ENCODE data around the gene GID8. TPM values are rescaled to one million over a fixed set of nuclear protein-coding genes. Genes with fewer than 3 reads are reported as not detected.
"Not testable (repeated sequence)": the region's sequence is repeated elsewhere in the genome, so short reads cannot be mapped to it uniquely, and the experiment has no call there.

Gene GID8
- total RNA-seq, 3 donors from 2014 or later, result 42.7 to 52.9 (median 47.4) TPM

DNA sequence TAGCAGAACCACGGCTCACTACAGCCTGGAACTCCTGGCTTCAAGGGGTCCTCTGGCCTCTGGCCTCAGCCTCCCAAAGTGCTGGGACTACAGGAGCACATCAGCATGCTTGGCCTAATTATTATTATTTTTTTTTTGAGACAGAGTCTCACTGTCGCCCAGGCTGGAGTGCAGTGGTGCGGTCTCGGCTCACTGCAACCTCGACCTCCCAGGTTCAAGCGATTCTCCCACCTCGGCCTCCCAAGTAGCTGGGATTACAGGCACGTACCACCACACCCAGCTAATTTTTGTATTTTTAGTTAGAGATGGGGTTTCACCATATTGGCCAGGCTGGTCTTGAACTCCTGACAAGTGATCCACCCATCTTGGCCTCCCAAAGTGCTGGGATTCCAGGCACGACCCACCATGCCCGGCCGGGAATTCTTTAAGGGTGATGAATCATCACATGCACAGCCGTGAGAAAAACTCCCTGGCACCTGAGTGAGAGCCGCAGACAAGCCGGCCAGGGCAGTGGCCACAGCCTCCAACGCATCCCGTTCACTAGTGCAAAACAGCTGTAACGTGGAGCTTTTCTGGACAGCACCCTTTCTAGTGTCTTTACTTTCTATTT is 14.8 kb upstream of the GID8 start:
- not testable (repeated sequence) for DNase-seq
- peak overlapping the region; percentile 92 for H3K4me3 Mint-ChIP-seq

DNA sequence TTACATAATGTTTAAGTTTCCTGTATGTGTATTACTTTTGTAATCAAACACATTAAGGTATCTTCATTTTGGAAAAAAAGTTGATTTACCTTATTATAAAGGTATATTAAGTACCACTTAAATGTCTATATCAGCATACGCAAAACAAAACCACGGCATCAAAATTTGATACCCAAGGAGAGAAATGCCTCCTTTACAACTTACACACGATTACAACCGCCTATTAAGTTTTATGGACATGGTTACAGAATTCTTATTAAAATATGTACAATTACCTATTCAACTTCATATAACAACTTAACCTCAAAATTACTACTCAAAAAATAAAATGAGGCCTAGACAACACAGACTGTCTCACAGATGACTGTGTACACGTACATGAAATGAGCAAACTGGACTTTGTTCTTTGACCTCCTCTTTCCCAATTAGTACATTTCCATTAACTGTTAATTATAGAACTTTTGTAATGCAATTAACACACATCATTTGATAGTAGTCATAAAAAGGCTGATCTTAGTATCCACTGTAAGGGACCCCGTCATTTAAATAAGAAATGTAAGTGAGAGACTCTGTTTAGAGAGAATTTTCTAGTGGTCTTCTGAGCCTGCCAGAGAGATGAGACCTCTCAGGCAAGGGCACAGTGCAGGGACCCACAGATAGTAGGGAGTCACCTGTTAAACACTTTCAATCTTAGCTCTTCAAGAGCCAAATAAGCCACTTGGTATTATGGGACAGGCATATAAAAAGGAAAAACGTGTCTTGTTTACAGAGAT is 14.1 kb upstream of the GID8 start:
- DNase-seq, result no peak
- no peak for ATAC-seq
- Mint-ChIP-seq H3K4me3 (peak overlapping the region; percentile 92), H3K36me3 (ENCODE audit: insufficient read depth) (peaks cover 5% of the 10 kb centered on the region), H3K9me3 (no peaks in the 10 kb centered on the region), H3K27me3 (ENCODE audit: low read depth) (no peaks in the 10 kb centered on the region), H3K4me1 (ENCODE audit: low read depth) (peaks cover 81% of the 10 kb centered on the region)

More for the DNA sequence above, 14.8 kb upstream of the GID8 start:
- not testable (repeated sequence) for H3K36me3 Mint-ChIP-seq (ENCODE audit: insufficient read depth); ATAC-seq; H3K27me3 Mint-ChIP-seq (ENCODE audit: low read depth); H3K9me3 Mint-ChIP-seq
- H3K4me1 Mint-ChIP-seq (ENCODE audit: low read depth), result peaks cover 81% of the 10 kb centered on the region

DNA sequence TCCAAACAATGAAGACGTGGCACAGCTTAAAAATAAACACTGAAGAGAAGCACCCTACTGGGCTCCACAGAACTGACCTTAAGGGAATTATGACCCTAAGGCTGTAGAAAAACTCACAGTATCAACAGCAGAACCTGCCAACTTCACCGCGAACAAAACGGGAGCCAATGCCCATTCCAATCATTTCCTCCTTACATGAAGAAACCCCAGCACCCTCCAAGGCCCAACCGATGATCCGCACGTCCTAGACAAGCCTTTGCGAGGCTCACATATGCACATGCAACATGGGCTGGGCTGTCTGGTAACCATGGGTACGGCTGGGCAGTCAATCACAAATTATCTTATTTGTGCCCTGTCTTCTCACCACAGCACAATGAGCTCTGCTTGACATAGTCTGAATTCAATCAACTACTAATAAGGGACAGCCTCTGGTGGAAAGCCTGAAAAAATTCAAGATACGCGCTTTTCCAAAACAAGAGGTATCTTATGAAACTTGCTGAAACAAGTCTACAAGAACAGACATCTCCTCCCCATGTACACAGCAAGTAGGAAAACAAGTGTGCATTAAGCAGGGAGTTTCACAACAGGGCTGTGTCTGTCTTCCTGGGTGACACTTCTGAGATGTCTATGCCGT is 13.4 kb upstream of the GID8 start:
- DNase-seq (no peak), ATAC-seq (no peak)
- H3K4me1 Mint-ChIP-seq (ENCODE audit: low read depth), result peaks cover 76% of the 10 kb centered on the region
- H3K4me3 Mint-ChIP-seq, result peak overlapping the region; percentile 92
- H3K27me3 Mint-ChIP-seq (ENCODE audit: low read depth), result no peaks in the 10 kb centered on the region
- peaks cover 5% of the 10 kb centered on the region for H3K36me3 Mint-ChIP-seq (ENCODE audit: insufficient read depth)
- no peaks in the 10 kb centered on the region for H3K9me3 Mint-ChIP-seq

DNA sequence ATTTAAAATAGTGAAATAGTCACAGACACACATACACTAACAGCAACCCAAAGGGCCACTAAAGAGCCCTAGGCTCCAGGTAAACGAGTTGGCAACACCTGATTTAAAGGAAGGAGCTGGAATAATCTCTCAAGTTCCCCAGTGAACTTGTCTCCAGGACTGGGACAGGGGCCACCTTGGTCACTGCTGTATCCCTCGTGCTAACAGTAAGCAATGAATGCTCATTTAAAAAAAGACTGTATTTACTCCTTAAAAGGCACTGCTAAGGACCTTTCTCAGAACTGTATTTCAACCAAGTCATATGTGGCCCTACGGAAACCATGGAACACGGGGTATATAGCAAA is 12.9 kb upstream of the GID8 start:
- DNase-seq (no peak), ATAC-seq (no peak)
- Mint-ChIP-seq H3K27me3 (ENCODE audit: low read depth) (no peaks in the 10 kb centered on the region), H3K9me3 (no peaks in the 10 kb centered on the region), H3K4me3 (peak overlapping the region; percentile 92), H3K36me3 (ENCODE audit: insufficient read depth) (peaks cover 5% of the 10 kb centered on the region), H3K4me1 (ENCODE audit: low read depth) (peaks cover 76% of the 10 kb centered on the region)

DNA sequence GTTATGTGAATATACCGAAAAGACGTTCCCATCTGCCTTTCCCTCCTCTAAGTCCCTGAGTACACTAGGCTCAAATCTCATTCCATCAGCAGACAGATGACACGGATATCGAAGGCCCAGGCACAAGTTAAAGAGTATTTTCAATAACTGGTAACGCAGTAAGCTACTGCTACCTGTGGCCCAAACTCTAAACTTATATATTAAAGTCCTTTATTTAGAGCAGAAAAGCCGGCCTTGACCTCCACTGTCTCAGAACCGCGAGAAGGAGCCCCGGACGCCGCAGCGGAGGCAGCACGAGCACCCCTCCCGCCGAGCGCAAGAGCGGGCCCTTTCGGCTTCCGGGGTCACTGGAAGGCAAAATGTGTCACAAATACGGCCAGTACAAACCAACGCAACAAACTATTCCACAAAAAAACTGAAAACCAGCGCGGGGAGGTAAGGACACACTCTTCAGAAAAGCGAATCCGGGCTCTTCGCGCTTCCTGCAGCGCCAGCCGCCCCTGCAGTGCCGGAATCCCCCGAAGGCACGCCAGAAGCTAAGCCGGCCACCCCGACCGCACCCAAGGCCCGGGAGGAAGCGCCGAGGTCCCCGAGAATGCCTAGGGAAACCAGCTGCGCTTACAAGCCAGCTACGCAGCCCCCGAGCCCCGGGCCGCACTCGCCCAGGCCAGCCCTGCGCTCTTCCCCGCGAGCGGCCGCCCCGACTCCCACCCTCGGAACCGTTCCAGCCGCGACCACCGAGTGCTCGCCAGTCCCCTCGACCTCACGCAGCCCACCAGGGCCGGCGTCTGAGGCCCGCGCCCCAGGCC is 12.3 kb upstream of the GID8 start:
- ATAC-seq, result peak; percentile 12 to 18

DNA sequence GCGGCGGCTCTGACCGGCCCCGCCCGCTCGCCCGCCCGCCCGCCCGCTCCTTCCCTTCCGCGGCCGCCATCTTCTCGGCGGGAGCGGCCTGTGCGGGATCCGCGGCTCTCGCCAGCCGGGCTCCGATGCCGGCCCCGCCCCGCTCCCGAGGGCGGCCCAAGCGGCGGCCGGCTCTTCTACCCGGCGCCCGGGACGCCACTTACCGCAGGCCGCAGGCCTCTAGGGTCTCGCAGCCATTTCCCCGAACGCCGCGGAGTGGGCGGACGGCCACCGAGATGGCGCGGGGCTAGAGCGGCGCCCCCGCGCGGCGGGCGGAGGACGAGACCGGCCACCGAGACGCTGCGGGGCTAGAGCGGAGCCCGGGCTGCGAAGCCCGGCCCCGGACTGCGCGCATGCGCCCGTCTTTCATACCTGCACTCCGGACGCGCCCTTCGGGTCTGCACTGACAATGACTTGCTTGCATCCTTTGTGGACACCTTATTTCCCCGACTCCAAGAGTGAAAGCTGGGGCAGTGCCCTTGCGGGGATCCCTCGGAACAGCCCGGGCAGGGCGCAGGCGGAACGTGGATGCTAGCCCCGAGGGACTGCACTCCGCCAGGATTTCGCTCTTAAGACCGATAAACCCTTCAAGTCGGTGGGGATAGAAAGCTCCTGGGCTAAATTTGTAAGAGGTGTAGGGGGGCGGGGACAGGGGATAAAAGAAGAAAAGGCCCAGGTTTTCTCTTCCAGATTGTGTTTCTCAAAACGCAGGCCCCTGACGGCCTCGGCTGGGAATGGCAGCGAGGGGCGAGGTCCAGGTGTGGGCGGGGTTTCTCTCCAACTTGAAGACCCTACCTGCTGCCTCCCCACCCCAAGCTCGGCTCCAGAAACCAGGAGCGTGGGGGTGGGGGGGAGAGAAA is 11.5 kb upstream of the GID8 start, which contains the start of gene DIDO1:
Gene DIDO1, minus strand, starts transcription at position 277 of the 899 bp plus-strand sequence.
- H3K9me3 Mint-ChIP-seq, result no peaks in the 10 kb centered on the region
- no peaks in the 10 kb centered on the region for H3K27me3 Mint-ChIP-seq (ENCODE audit: low read depth)
- ATAC-seq (peak; percentile 85 to 86), DNase-seq (peak; percentile 85)
- peak within 1 kb of the TSS; percentile 92 for H3K4me3 Mint-ChIP-seq
- peaks cover 75% of the 10 kb centered on the region for H3K4me1 Mint-ChIP-seq (ENCODE audit: low read depth)
- peaks cover 3% of the 10 kb centered on the region for H3K36me3 Mint-ChIP-seq (ENCODE audit: insufficient read depth)

More for the DNA sequence above, 12.3 kb upstream of the GID8 start:
- peaks cover 76% of the 10 kb centered on the region for H3K4me1 Mint-ChIP-seq (ENCODE audit: low read depth)
- H3K27me3 Mint-ChIP-seq (ENCODE audit: low read depth), result no peaks in the 10 kb centered on the region
- no peaks in the 10 kb centered on the region for H3K9me3 Mint-ChIP-seq
- H3K4me3 Mint-ChIP-seq, result peak overlapping the region; percentile 92
- DNase-seq, result peak; percentile 25
- peaks cover 5% of the 10 kb centered on the region for H3K36me3 Mint-ChIP-seq (ENCODE audit: insufficient read depth)

DNA sequence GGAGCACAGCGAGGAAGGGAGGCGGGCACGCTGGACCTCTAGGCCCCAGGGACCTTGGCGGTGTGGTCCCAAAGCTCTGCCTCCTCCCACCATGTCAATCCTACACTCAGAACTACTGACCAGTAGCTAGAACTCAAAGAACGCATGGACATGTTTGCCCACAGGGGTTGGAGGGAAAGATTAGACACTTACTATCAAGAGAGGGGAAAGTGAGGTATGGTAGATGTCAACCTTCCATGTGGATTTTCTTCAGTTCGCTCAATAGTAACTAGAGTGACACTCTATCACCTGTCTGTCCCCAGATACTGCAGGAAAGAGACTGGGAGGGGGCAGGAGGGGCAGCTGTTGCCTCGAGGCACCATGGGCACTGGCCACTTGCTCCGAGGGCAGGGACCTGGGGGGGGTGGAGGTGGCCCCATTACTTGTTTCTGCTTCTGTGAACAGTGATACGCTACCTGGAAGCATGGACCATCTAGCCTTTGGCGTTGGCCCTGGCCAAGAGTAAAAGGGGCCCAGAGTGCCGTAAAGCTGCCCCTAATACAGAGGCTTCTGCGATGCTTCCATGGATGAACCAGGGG is 10.7 kb upstream of the GID8 start:
- Mint-ChIP-seq H3K4me3 (peak overlapping the region; percentile 86), H3K9me3 (no peaks in the 10 kb centered on the region), H3K4me1 (ENCODE audit: low read depth) (peaks cover 73% of the 10 kb centered on the region), H3K36me3 (ENCODE audit: insufficient read depth) (peaks cover 3% of the 10 kb centered on the region), H3K27me3 (ENCODE audit: low read depth) (no peaks in the 10 kb centered on the region)
- no peak for ATAC-seq
- DNase-seq, result no peak

DNA sequence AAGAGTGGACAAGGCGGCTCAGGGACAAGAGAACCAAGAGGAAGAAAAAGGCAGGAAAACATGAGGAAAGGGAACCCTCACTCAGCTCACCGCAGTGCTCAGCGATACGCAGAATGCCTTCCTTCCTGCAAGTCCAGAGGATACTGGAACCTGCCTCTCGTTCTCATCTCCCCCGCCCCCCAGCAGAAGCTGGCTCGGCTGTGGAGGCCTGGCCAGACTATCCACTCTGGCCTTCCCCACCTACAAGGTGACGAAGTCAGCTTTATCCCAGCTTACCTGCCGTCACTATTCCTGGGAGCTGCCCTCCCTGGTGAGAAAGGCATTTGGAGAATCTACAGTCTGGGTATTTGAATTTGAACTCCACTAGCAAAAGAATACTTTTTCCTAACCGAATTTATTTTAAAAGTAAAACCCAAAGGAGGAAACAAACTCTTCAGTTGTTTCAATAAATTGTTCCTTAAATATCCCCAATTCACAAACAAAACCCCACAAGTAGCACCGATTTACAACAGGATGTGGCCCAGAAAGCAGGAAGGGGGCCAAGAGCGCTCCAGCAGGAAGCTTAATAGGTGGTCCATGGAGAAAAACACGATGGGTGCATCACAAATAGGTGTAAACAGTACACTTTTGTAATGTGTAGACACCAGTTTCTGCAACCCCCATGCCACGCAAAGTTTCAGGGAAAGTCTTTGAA is 9.6 kb upstream of the GID8 start:
- Mint-ChIP-seq H3K36me3 (ENCODE audit: insufficient read depth) (peaks cover 6% of the 10 kb centered on the region), H3K9me3 (no peaks in the 10 kb centered on the region), H3K4me1 (ENCODE audit: low read depth) (peaks cover 72% of the 10 kb centered on the region), H3K4me3 (peak overlapping the region; percentile 85), H3K27me3 (ENCODE audit: low read depth) (no peaks in the 10 kb centered on the region)
- DNase-seq (no peak), ATAC-seq (no peak)

DNA sequence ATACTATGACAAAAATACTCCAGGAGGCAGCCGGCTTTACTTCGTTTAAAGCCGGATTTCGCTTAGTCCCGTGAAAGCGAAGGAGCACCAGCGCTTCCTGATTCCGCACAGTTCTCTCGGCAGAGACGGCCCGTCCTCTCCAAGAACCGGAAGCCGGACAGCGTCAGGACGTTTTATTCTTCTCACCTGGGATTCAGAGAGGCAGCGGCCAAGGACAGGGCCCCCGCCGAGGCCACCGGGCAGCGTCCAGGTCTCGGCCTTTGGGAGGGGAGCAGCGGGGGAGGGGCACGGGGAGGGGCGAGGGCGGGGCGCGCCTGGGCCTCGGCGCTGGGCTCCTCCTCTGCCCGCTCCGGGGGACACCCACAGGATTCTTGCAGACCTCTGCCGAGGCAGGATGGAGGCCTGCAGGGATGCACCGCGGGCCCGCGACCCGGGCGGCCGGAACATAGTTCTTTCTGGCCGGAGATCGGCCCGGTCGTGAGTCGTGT is 8.9 kb upstream of the GID8 start:
- no peaks in the 10 kb centered on the region for H3K9me3 Mint-ChIP-seq
- H3K4me3 Mint-ChIP-seq, result peak overlapping the region; percentile 85
- DNase-seq, result peak; percentile 53
- H3K27me3 Mint-ChIP-seq (ENCODE audit: low read depth), result no peaks in the 10 kb centered on the region
- peak; percentile 33 to 45 for ATAC-seq
- H3K36me3 Mint-ChIP-seq (ENCODE audit: insufficient read depth), result peaks cover 7% of the 10 kb centered on the region
- H3K4me1 Mint-ChIP-seq (ENCODE audit: low read depth), result peaks cover 66% of the 10 kb centered on the region

DNA sequence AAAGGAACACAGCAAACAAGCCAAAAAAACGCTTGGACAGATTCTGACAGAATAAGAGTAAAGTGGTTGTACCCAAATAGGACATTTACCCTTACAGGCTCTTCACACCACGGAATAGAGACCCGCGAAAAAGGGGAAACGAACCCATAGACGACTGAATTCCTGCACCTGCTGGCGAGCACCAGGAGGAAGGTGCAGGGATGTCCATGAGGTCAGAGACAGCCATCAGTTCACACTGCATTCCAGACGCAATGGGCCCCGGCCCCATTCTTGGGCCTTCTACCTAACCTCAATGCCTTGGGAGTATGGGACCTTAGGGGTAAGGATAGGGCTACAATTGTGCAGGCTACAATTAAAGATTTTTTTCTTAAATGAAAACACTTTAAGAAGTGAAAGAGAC is 6.5 kb upstream of the GID8 start:
- H3K36me3 Mint-ChIP-seq (ENCODE audit: insufficient read depth), result peaks cover 7% of the 10 kb centered on the region
- H3K27me3 Mint-ChIP-seq (ENCODE audit: low read depth), result no peaks in the 10 kb centered on the region
- ATAC-seq (no peak), DNase-seq (no peak)
- H3K4me1 Mint-ChIP-seq (ENCODE audit: low read depth), result peaks cover 55% of the 10 kb centered on the region
- no peaks in the 10 kb centered on the region for H3K9me3 Mint-ChIP-seq
- no peak overlapping the region for H3K4me3 Mint-ChIP-seq

DNA sequence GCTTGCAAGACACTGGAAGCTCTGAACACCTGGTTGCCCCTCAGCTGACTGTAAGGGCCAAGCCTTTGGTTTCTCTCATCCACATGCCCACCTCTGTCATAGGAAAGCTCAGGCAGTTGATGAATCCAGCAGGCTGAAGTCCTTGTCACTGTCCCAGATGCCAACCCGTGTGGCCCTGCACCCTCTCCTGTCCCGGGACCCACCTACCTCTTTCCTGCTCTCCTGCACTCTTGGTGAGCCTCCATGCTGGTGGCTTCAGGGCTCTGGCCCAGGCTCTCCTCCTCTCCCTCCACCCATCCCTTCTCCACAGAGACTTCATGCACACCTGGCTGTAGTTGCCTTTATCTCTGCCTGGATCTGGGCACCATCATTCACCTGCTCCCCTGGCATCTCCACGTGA is 4.0 kb upstream of the GID8 start:
- DNase-seq (no peak), ATAC-seq (no peak)
- H3K36me3 Mint-ChIP-seq (ENCODE audit: insufficient read depth), result peaks cover 7% of the 10 kb centered on the region
- H3K4me3 Mint-ChIP-seq, result no peak overlapping the region
- peaks cover 41% of the 10 kb centered on the region for H3K4me1 Mint-ChIP-seq (ENCODE audit: low read depth)
- no peaks in the 10 kb centered on the region for H3K9me3 Mint-ChIP-seq
- no peaks in the 10 kb centered on the region for H3K27me3 Mint-ChIP-seq (ENCODE audit: low read depth)

DNA sequence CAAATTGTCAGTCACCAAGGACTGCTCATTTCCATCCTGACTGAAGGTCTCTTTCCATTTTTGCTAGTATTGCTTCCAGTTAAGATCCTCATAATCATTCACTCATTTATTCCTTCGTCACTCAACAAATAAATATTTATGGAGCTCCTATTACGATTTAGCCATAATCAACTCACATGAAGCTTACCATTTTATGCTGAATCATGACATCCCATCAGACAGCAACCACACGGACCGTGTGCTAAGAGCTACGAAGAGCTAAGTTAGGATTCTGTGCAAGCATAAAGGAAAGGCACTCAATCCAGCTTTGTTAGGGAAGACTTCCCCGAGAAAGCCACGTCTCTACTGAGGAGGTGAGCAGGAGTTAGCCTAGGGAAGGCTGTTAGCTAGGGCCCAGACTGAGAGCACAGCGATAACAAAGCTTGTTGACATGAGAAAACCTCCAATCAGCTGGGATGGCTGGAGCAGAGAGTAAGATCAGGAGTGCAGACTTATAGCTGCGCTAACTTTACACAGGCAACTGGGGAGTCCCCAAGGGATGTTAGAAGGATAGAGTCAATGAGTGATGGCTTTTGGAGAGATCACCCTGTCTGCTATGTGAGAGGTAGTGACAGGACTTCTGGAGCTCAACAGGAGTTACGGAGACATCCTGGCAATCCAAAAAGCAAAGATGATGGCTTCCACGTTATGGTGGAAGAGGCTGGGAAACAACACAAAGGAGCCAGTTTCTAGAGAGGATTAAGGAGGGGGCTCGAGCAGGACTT is 2.6 kb upstream of the GID8 start:
- no peaks in the 10 kb centered on the region for H3K27me3 Mint-ChIP-seq (ENCODE audit: low read depth)
- peaks cover 41% of the 10 kb centered on the region for H3K4me1 Mint-ChIP-seq (ENCODE audit: low read depth)
- no peak for ATAC-seq
- no peak overlapping the region for H3K4me3 Mint-ChIP-seq
- peaks cover 9% of the 10 kb centered on the region for H3K36me3 Mint-ChIP-seq (ENCODE audit: insufficient read depth)
- no peaks in the 10 kb centered on the region for H3K9me3 Mint-ChIP-seq
- no peak for DNase-seq
